GM06990 (cell line): ENCODE measurements around the gene TNRC18.
A peak's percentile ranks its signal among the peaks of the same experiment; 100 is the strongest.

Experiments used
- DNase-seq: peaks from one replicate; pipeline ENCODE4 v3.0.0-alpha.2; 2011; ENCODE audit not compliant: insufficient read length; ENCODE audit errors: extremely low read depth
- H3K27me3 ChIP-seq: replicated peaks from 2 replicates; pipeline ENCODE4 v1.6.0; 2011; ENCODE audit warnings: low read length; ENCODE audit not compliant: control insufficient read depth, insufficient read depth
- H3K36me3 ChIP-seq: 2 replicates; pipeline ENCODE4 v1.5.1; 2011; ENCODE audit warnings: low read length; ENCODE audit not compliant: control insufficient read depth, insufficient read depth
- H3K4me3 ChIP-seq: replicated peaks from 2 replicates; pipeline ENCODE4 v1.5.1; 2011; ENCODE audit warnings: low read depth, mild to moderate bottlenecking, control low read depth, low read length
- CTCF ChIP-seq: IDR thresholded peaks from 2 replicates; pipeline ENCODE4 v1.5.1; 2011; ENCODE audit warnings: low read length, control low read depth, mild to moderate bottlenecking, inconsistent platforms; ENCODE audit not compliant: insufficient read depth, poor library complexity, severe bottlenecking

Gene TNRC18

GRCh38 chr7:5420881-5421713 is 2.5 kb downstream of the TNRC18 start:
- H3K4me3 ChIP-seq, result peak overlapping the region; percentile 56

GRCh38 chr7:5420067-5420880 is 3.4 kb downstream of the TNRC18 start:
- Histone ChIP-seq H3K27me3 (peaks cover 4% of the 10 kb centered on the region), H3K36me3 (no peaks in the 10 kb centered on the region), H3K4me3 (no peak overlapping the region; the same call in none of the 2 replicates)
- no peak for TF ChIP-seq CTCF
- DNase-seq, result no peak

More at GRCh38 chr7:5420881-5421713, 2.5 kb downstream of the TNRC18 start:
- no peaks in the 10 kb centered on the region for H3K36me3 ChIP-seq
- no peak for TF ChIP-seq CTCF
- DNase-seq, result no peak
- H3K27me3 ChIP-seq, result peaks cover 6% of the 10 kb centered on the region

GRCh38 chr7:5419539-5420066 is 4.0 kb downstream of the TNRC18 start:
- H3K36me3 ChIP-seq, result no peaks in the 10 kb centered on the region
- no peak for DNase-seq
- TF ChIP-seq CTCF, result no peak
- no peak overlapping the region for H3K4me3 ChIP-seq
- peaks cover 4% of the 10 kb centered on the region for H3K27me3 ChIP-seq

- TF ChIP-seq CTCF, result no peak
- Histone ChIP-seq H3K4me3 (no peak overlapping the region), H3K27me3 (peaks cover 4% of the 10 kb centered on the region), H3K36me3 (no peaks in the 10 kb centered on the region)
- DNase-seq, result no peak
These were observed 5.4 kb downstream of the TNRC18 start for GRCh38 chr7:5418285-5418582.

- Histone ChIP-seq H3K36me3 (no peaks in the 10 kb centered on the region), H3K27me3 (peaks cover 4% of the 10 kb centered on the region), H3K4me3 (no peak overlapping the region)
- no peak for TF ChIP-seq CTCF
- DNase-seq, result no peak
These were observed 6.2 kb downstream of the TNRC18 start for GRCh38 chr7:5417106-5418071.
